H9 (cell line): ENCODE data around the gene SGSM2. TPM values are rescaled to one million over a fixed set of nuclear protein-coding genes. Genes with fewer than 3 reads are reported as not detected.

ENCODE experiments used
- DNase-seq: peaks from one replicate; pipeline ENCODE4 v3.0.0-alpha.2; 2017
- H2AFZ ChIP-seq: one replicate; pipeline ENCODE4 v1.6.1; 2013; ENCODE audit warnings: mild to moderate bottlenecking, low read length, control low read depth, moderate library complexity
- H2AK5ac ChIP-seq: 2 replicates; pipeline ENCODE4 v1.6.1; 2013; ENCODE audit warnings: low read length, control low read depth, mixed read lengths; ENCODE audit not compliant: insufficient read length
- H2BK120ac ChIP-seq: one replicate; pipeline ENCODE4 v1.6.1; 2013; ENCODE audit warnings: low read depth, mild to moderate bottlenecking, low read length, control low read depth, inconsistent platforms; ENCODE audit not compliant: poor library complexity, severe bottlenecking
- H2BK12ac ChIP-seq: 2 replicates; pipeline ENCODE4 v1.6.1; 2013; ENCODE audit warnings: low read length, control low read depth, mixed read lengths, low read depth; ENCODE audit not compliant: insufficient read length
- H2BK15ac ChIP-seq: 2 replicates; pipeline ENCODE4 v1.6.1; 2013; ENCODE audit warnings: low read depth, low read length, control low read depth
- H2BK20ac ChIP-seq: one replicate; pipeline ENCODE4 v1.6.1; 2013; ENCODE audit warnings: low read depth, mild to moderate bottlenecking, low read length, control low read depth, inconsistent platforms; ENCODE audit not compliant: poor library complexity, severe bottlenecking
- H2BK5ac ChIP-seq: 2 replicates; pipeline ENCODE4 v1.6.1; 2013; ENCODE audit warnings: low read length, control low read depth, mixed read lengths; ENCODE audit not compliant: insufficient read length
- H3K14ac ChIP-seq: 2 replicates; pipeline ENCODE4 v1.6.1; 2013; ENCODE audit warnings: low read length, control low read depth; ENCODE audit not compliant: insufficient read depth
- H3K18ac ChIP-seq: 2 replicates; pipeline ENCODE4 v1.6.1; 2013; ENCODE audit warnings: low read depth, mild to moderate bottlenecking, mixed read lengths, low read length, control low read depth; ENCODE audit not compliant: insufficient read length
- H3K23ac ChIP-seq: 2 replicates; pipeline ENCODE4 v1.6.1; 2013; ENCODE audit warnings: low read length, control low read depth, mixed read lengths, low read depth; ENCODE audit not compliant: insufficient read length
- H3K23me2 ChIP-seq: 2 replicates; pipeline ENCODE4 v1.6.1; 2013; ENCODE audit warnings: low read depth, mild to moderate bottlenecking, mixed read lengths, low read length, control low read depth; ENCODE audit not compliant: insufficient read length, poor library complexity, severe bottlenecking
- H3K27ac ChIP-seq: 2 replicates; pipeline ENCODE4 v1.5.1; 2013; ENCODE audit warnings: low read length, control low read depth, mixed read lengths, low read depth; ENCODE audit not compliant: insufficient read length
- H3K27me3 ChIP-seq: 2 replicates; pipeline ENCODE4 v1.6.1; 2013; ENCODE audit warnings: low read length, control low read depth, inconsistent platforms; ENCODE audit not compliant: insufficient read depth
- H3K4ac ChIP-seq: 2 replicates; pipeline ENCODE4 v1.6.1; 2013; ENCODE audit warnings: low read depth, mild to moderate bottlenecking, control low read depth, inconsistent platforms, low read length, moderate library complexity
- H3K4me1 ChIP-seq: 2 replicates; pipeline ENCODE4 v1.6.1; 2013; ENCODE audit warnings: low read length, control low read depth, inconsistent platforms; ENCODE audit not compliant: insufficient read depth
- H3K4me2 ChIP-seq: 2 replicates; pipeline ENCODE4 v1.6.1; 2013; ENCODE audit warnings: low read length, control low read depth, mixed read lengths; ENCODE audit not compliant: insufficient read length, insufficient read depth
- H3K56ac ChIP-seq: 2 replicates; pipeline ENCODE4 v1.6.1; 2013; ENCODE audit warnings: low read depth, mild to moderate bottlenecking, mixed read lengths, low read length, control low read depth; ENCODE audit not compliant: insufficient read length
- H3K79me1 ChIP-seq: 2 replicates; pipeline ENCODE4 v1.6.1; 2013; ENCODE audit warnings: low read depth, mild to moderate bottlenecking, moderate library complexity, low read length, control low read depth, inconsistent platforms; ENCODE audit not compliant: insufficient read depth, poor library complexity, severe bottlenecking
- H3K79me2 ChIP-seq: 2 replicates; pipeline ENCODE4 v1.6.1; 2013; ENCODE audit warnings: low read length, control low read depth, inconsistent platforms; ENCODE audit not compliant: insufficient read depth
- H3K9ac ChIP-seq: 2 replicates; pipeline ENCODE4 v1.6.1; 2013; ENCODE audit warnings: low read length, control low read depth, mixed read lengths; ENCODE audit not compliant: insufficient read length; ENCODE audit errors: extremely low read depth
- H3K9me3 ChIP-seq: one replicate; pipeline ENCODE4 v1.6.1; 2013; ENCODE audit warnings: low read depth, low read length, inconsistent platforms; ENCODE audit not compliant: control insufficient read depth
- H3T11ph ChIP-seq: one replicate; pipeline ENCODE4 v1.6.1; 2013; ENCODE audit warnings: mild to moderate bottlenecking, low read length, control low read depth, inconsistent platforms
- H4K20me1 ChIP-seq: one replicate; pipeline ENCODE4 v1.6.1; 2013; ENCODE audit not compliant: control insufficient read depth, insufficient read length, insufficient read depth
- H4K5ac ChIP-seq: 2 replicates; pipeline ENCODE4 v1.6.1; 2013; ENCODE audit warnings: low read depth, mild to moderate bottlenecking, mixed read lengths, low read length, control low read depth; ENCODE audit not compliant: insufficient read length
- H4K8ac ChIP-seq: replicated peaks from 2 replicates; pipeline ENCODE4 v1.6.1; 2013; ENCODE audit warnings: low read length, control low read depth, mixed read lengths, low read depth; ENCODE audit not compliant: insufficient read length
- H4K91ac ChIP-seq: 2 replicates; pipeline ENCODE4 v1.6.1; 2013; ENCODE audit warnings: low read depth, mild to moderate bottlenecking, moderate library complexity, mixed read lengths, low read length, control low read depth; ENCODE audit not compliant: insufficient read length
- H3K27ac Mint-ChIP-seq, 3 experiments: 2 replicates in 2 of 3; 3 replicates in 1 of 3; pipeline ENCODE4 v1.8.0; 2020 to 2021; ENCODE audit warnings: mixed read lengths in 3 of 3, mild to moderate bottlenecking in 1 of 3, moderate library complexity in 1 of 3
- H3K27me3 Mint-ChIP-seq: 2 replicates; pipeline ENCODE4 v1.8.0; 2021; ENCODE audit warnings: low read depth, mild to moderate bottlenecking, moderate library complexity, mixed read lengths
- H3K36me3 Mint-ChIP-seq, 3 experiments: 2 replicates in 2 of 3; 3 replicates in 1 of 3; pipeline ENCODE4 v1.8.0; 2020 to 2021; ENCODE audit warnings: low read depth in 3 of 3, mixed read lengths in 3 of 3; ENCODE audit not compliant: insufficient read depth in 1 of 3
- H3K4me1 Mint-ChIP-seq, 2 experiments: 2 replicates each; pipeline ENCODE4 v1.8.0; 2020; ENCODE audit warnings: mixed read lengths in 2 of 2
- H3K4me3 Mint-ChIP-seq, 2 experiments: 2 replicates in 1 of 2; 3 replicates in 1 of 2; pipeline ENCODE4 v1.8.0; 2020 to 2021; ENCODE audit warnings: mild to moderate bottlenecking in 2 of 2, mixed read lengths in 2 of 2, moderate library complexity in 1 of 2
- H3K9me3 Mint-ChIP-seq, 2 experiments: 2 replicates in 1 of 2; 3 replicates in 1 of 2; pipeline ENCODE4 v1.8.0; 2020; ENCODE audit warnings: mild to moderate bottlenecking in 2 of 2, mixed read lengths in 2 of 2, moderate library complexity in 1 of 2
- WGBS: extraction: QIAGEN DNeasy Blood & Tissue Kit; methylation state at CpG from one replicate; pipeline ENCODE4 v1.1.7; 2013; ENCODE audit warnings: missing lambda C conversion rate, low lambda C conversion rate, mixed read lengths; ENCODE audit not compliant: insufficient read length; ENCODE audit errors: extremely low coverage; 5-methylcytosine and 5-hydroxymethylcytosine counted together
- total RNA-seq: library from RNA; stranded (reverse); gene quantifications from 2 replicates; pipeline ENCODE4 v1.2.1, GENCODE V29; 2021
- TF ChIP-seq, protein P1 (sequence below): fragments of 200-600 bp; sonication (generic); conservative IDR thresholded peaks from 3 replicates; pipeline ENCODE4 v1.8.0; 2021; ENCODE audit warnings: antibody characterized with exemption, mild to moderate bottlenecking

The SGSM2 gene
- total RNA-seq, 1 experiment from 2014 or later = 45.6 TPM

GRCh38 chr17:2384439-2385127 is 47.3 kb downstream of the SGSM2 start:
- Histone ChIP-seq H3K56ac (no peak overlapping the region), H2BK20ac (no peak overlapping the region), H3K23ac (no peak overlapping the region), H4K5ac (no peak overlapping the region), H3K4me1 (no peaks in the 10 kb centered on the region; the same call in 1 of the 2 replicates), H2AFZ (no peak overlapping the region), H4K8ac (no peak overlapping the region), H2BK12ac (no peak overlapping the region), H3K4ac (no peak overlapping the region), H3K79me2 (no peaks in the 10 kb centered on the region), H2AK5ac (no peak overlapping the region), H3T11ph (no peak overlapping the region), H3K27ac (no peak overlapping the region), H2BK120ac (no peak overlapping the region), H3K79me1 (no peaks in the 10 kb centered on the region), H2BK5ac (no peak overlapping the region), H3K14ac (no peak overlapping the region), H3K9me3 (no peaks in the 10 kb centered on the region), H4K91ac (no peak overlapping the region), H3K23me2 (no peaks in the 10 kb centered on the region), H4K20me1 (no peaks in the 10 kb centered on the region), H3K4me2 (no peak overlapping the region), H2BK15ac (no peak overlapping the region), H3K27me3 (no peaks in the 10 kb centered on the region), H3K9ac (no peak overlapping the region), H3K18ac (no peak overlapping the region)
- no peak for DNase-seq
- Mint-ChIP-seq H3K4me3 (no peak overlapping the region), H3K27me3 (no peaks in the 10 kb centered on the region), H3K4me1 (peaks cover 19 to 30% of the 10 kb centered on the region in 2 experiments), H3K27ac (no peak overlapping the region; a peak in 1 of 7 replicates), H3K9me3 (no peaks in the 10 kb centered on the region), H3K36me3 (peaks cover 2 to 23% (median 22%) of the 10 kb centered on the region in 3 experiments; a peak in 6 of 7 replicates)
- TF ChIP-seq, protein P1, sequence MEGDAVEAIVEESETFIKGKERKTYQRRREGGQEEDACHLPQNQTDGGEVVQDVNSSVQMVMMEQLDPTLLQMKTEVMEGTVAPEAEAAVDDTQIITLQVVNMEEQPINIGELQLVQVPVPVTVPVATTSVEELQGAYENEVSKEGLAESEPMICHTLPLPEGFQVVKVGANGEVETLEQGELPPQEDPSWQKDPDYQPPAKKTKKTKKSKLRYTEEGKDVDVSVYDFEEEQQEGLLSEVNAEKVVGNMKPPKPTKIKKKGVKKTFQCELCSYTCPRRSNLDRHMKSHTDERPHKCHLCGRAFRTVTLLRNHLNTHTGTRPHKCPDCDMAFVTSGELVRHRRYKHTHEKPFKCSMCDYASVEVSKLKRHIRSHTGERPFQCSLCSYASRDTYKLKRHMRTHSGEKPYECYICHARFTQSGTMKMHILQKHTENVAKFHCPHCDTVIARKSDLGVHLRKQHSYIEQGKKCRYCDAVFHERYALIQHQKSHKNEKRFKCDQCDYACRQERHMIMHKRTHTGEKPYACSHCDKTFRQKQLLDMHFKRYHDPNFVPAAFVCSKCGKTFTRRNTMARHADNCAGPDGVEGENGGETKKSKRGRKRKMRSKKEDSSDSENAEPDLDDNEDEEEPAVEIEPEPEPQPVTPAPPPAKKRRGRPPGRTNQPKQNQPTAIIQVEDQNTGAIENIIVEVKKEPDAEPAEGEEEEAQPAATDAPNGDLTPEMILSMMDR = no peak
- no CpG with 5 or more reads among the region's 22 CpGs for WGBS
